Activated CD4-positive, alpha-beta memory T cell treated with anti-CD3 and anti-CD28 coated beads, Interleukin-2, amount 10 ng/mL, durations not matched to agents 7 days and 5 days (primary cell): ENCODE data around the gene C1QB. TPM values are rescaled to one million over a fixed set of nuclear protein-coding genes. Genes with fewer than 3 reads are reported as not detected.

Source experiments
- CTCF ChIA-PET: fragments of 350-600 bp; sonication (Branson Sonifier 250); formaldehyde crosslinking; loops from one replicate; lab custom pipeline; 2021; ENCODE audit warnings: antibody characterized with exemption, inconsistent platforms; lab: Charles Lee
- POLR2A ChIA-PET: fragments of 350-600 bp; sonication (Branson Sonifier 250); formaldehyde crosslinking; loops from one replicate; lab custom pipeline; 2021; ENCODE audit warnings: antibody characterized with exemption; lab: Charles Lee
- DNase-seq: peaks from one replicate; pipeline ENCODE4 v3.0.0-alpha.2; 2020
- H3K27ac Mint-ChIP-seq: one replicate; pipeline ENCODE4 v1.8.0; 2021; ENCODE audit warnings: mild to moderate bottlenecking, mixed read lengths
- H3K27me3 Mint-ChIP-seq: one replicate; pipeline ENCODE4 v1.8.0; 2021; ENCODE audit warnings: mixed read lengths
- H3K36me3 Mint-ChIP-seq: one replicate; pipeline ENCODE4 v1.8.0; 2021; ENCODE audit warnings: low read depth, mixed read lengths
- H3K4me1 Mint-ChIP-seq: one replicate; pipeline ENCODE4 v1.8.0; 2021; ENCODE audit warnings: mixed read lengths
- H3K4me3 Mint-ChIP-seq: one replicate; pipeline ENCODE4 v1.8.0; 2021; ENCODE audit warnings: mild to moderate bottlenecking, mixed read lengths
- H3K9me3 Mint-ChIP-seq: one replicate; pipeline ENCODE4 v1.8.0; 2021; ENCODE audit warnings: mixed read lengths
- total RNA-seq, 2 experiments: library from RNA; stranded (reverse); gene quantifications; one replicate each; pipeline ENCODE4 v1.2.3, GENCODE V29; 2021

Gene C1QB
- total RNA-seq, 2 experiments from 2014 or later, result not detected

DNA sequence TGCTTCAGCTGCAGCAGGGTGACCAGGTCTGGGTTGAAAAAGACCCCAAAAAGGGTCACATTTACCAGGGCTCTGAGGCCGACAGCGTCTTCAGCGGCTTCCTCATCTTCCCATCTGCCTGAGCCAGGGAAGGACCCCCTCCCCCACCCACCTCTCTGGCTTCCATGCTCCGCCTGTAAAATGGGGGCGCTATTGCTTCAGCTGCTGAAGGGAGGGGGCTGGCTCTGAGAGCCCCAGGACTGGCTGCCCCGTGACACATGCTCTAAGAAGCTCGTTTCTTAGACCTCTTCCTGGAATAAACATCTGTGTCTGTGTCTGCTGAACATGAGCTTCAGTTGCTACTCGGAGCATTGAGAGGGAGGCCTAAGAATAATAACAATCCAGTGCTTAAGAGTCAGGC is 13.8 kb upstream of the C1QB start:
- no peaks in the 10 kb centered on the region for H3K36me3 Mint-ChIP-seq
- H3K27ac Mint-ChIP-seq, result no peak overlapping the region
- H3K4me1 Mint-ChIP-seq, result no peaks in the 10 kb centered on the region
- CTCF ChIA-PET, result interaction anchor here (1.1 kb wide), 1 partner anchor 219 kb away, joined by 3 read pairs; no protein-coding TSS in a partner anchor
- DNase-seq, result no peak
- POLR2A ChIA-PET, result no interaction called here
- H3K27me3 Mint-ChIP-seq, result no peaks in the 10 kb centered on the region
- H3K9me3 Mint-ChIP-seq, result no peaks in the 10 kb centered on the region
- H3K4me3 Mint-ChIP-seq, result no peak overlapping the region

DNA sequence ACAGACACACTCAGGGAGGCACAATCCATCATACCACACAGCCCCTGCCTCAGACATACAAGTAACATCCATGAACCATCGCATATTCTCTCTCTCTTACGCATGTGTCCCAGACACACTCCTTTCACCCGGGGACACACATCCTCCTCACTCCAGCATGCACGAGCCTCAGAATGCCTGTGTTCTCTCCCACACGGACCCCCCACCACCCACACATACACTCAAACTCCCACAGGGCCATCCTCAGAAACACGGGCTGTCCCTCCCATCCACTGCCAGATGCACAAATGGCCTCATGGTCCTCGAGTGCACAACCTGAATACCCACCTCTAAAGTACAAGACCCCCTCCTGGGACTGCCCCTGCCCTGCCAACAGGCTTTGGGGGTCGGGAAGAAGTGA is 11.8 kb upstream of the C1QB start:
- Mint-ChIP-seq H3K36me3 (no peaks in the 10 kb centered on the region), H3K4me3 (no peak overlapping the region), H3K27ac (no peak overlapping the region), H3K9me3 (no peaks in the 10 kb centered on the region), H3K4me1 (no peaks in the 10 kb centered on the region), H3K27me3 (peaks cover 4% of the 10 kb centered on the region)
- ChIA-PET POLR2A (no interaction called here), CTCF (interaction anchor here (1.0 to 2.1 kb wide), 3 partner anchors 10 to 221 kb away, joined by 3 to 9 read pairs (median 5); no protein-coding TSS in a partner anchor)
- no peak for DNase-seq

DNA sequence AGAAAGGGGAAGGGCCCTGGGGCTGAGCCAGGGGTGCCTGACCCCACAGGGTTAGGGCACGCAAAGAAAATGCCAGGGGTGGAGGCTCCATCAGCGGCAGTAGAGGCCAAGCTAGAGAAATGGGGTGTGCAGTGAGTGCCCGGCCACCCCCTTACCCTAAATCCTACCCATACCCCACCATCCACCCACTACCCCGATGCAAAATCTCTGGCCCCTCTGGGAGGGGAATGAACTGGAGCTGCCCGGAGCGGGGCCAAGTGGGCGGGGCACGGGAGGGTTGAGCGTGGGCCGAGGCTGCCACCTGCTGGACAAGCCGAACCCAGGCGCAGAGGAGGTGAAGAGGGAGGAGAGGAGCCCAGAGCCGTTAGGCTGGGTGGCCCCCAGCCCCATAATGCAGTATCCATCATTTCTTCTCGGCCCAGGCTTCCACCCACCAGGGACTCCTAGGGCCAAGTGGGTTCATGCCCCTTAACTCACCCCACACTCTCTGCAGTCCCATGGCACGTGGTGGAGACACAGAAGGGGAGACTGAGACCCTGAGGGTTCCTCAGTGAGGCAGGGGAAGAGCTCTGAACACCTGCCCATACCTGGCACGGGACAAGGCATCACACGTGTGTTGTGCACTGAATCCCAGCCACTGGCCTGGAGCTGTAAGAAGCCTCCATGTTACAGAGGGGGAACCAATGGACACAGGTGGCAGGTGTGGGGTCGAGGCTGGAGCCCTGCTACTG is 11.0 kb upstream of the C1QB start:
- Mint-ChIP-seq H3K36me3 (no peaks in the 10 kb centered on the region), H3K27me3 (peaks cover 4% of the 10 kb centered on the region), H3K4me3 (no peak overlapping the region), H3K9me3 (no peaks in the 10 kb centered on the region), H3K27ac (no peak overlapping the region), H3K4me1 (no peaks in the 10 kb centered on the region)
- ChIA-PET POLR2A (no interaction called here), CTCF (interaction anchor here (1.0 to 2.1 kb wide), 4 partner anchors 10 to 222 kb away, joined by 3 to 9 read pairs (median 4); no protein-coding TSS in a partner anchor)
- peak; percentile 71 for DNase-seq

- no peaks in the 10 kb centered on the region for H3K9me3 Mint-ChIP-seq
- no peak for DNase-seq
- peaks cover 4% of the 10 kb centered on the region for H3K27me3 Mint-ChIP-seq
- CTCF ChIA-PET, result no interaction called here
- no peak within 1 kb of the TSS for H3K27ac Mint-ChIP-seq
- H3K36me3 Mint-ChIP-seq, result no peaks in the 10 kb centered on the region
- no peaks in the 10 kb centered on the region for H3K4me1 Mint-ChIP-seq
- no peak within 1 kb of the TSS for H3K4me3 Mint-ChIP-seq
- POLR2A ChIA-PET, result no interaction called here
Measured at GRCh38 chr1:22643381-22643780, 9.7 kb upstream of the C1QB start, which contains the start of gene C1QC. TSS of gene C1QC (plus strand) at chr1:22643633. CDS start at chr1:22644024, 391 bp downstream.

DNA sequence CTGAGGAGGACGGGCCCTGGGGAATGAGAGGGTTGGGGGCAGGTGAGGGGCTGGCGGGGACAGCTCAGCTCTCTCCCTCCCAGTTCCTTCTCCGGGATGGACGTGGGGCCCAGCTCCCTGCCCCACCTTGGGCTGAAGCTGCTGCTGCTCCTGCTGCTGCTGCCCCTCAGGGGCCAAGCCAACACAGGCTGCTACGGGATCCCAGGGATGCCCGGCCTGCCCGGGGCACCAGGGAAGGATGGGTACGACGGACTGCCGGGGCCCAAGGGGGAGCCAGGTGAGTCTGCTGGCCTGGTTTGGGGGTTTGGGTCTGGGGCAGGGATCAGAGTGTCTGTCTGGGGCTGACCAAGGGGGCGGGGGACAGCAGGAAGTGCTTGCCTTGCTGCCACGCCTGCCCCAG is 9.1 kb upstream of the C1QB start:
- Mint-ChIP-seq H3K27ac (no peak overlapping the region), H3K27me3 (peaks cover 4% of the 10 kb centered on the region), H3K4me3 (no peak overlapping the region), H3K4me1 (no peaks in the 10 kb centered on the region), H3K9me3 (no peaks in the 10 kb centered on the region), H3K36me3 (no peaks in the 10 kb centered on the region)
- POLR2A ChIA-PET, result no interaction called here
- no peak for DNase-seq
- CTCF ChIA-PET, result no interaction called here

GRCh38 chr1:22645931-22646330 is 7.1 kb upstream of the C1QB start:
- peaks cover 4% of the 10 kb centered on the region for H3K27me3 Mint-ChIP-seq
- ChIA-PET CTCF (no interaction called here), POLR2A (no interaction called here)

GRCh38 chr1:22646384-22646783 is 6.7 kb upstream of the C1QB start:
- Mint-ChIP-seq H3K36me3 (no peaks in the 10 kb centered on the region), H3K9me3 (no peaks in the 10 kb centered on the region), H3K4me3 (no peak overlapping the region), H3K27me3 (peaks cover 4% of the 10 kb centered on the region), H3K4me1 (no peaks in the 10 kb centered on the region), H3K27ac (no peak overlapping the region)
- POLR2A ChIA-PET, result no interaction called here
- no peak for DNase-seq
- CTCF ChIA-PET, result no interaction called here

More at GRCh38 chr1:22645931-22646330, 7.1 kb upstream of the C1QB start:
- no peaks in the 10 kb centered on the region for H3K9me3 Mint-ChIP-seq
- no peaks in the 10 kb centered on the region for H3K36me3 Mint-ChIP-seq
- H3K27ac Mint-ChIP-seq, result no peak overlapping the region
- no peak for DNase-seq
- H3K4me1 Mint-ChIP-seq, result no peaks in the 10 kb centered on the region
- H3K4me3 Mint-ChIP-seq, result no peak overlapping the region

DNA sequence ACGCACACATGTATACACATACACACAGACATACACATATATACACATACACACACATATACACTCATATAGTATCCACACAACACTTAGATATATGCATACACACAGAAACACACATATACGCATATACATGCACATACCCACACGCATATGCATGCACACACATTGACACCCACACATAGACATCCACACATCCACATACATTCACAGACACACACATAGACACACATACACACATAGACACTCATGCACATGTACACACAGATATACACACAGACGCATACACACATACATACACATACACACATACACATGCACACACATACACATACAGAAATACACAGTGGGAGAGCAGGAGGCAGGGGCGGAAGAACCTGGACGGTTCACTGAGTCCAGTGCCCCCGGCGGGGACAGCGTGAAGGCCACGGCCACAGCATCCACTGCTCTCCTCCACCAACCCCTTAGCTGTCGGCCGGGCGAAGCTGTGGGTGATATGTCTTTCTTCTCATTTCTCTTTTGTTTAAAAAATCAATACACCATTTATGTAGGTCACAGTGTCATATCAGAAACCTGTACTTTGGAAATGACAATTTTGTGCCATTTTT is 2.8 kb upstream of the C1QB start:
- CTCF ChIA-PET, result no interaction called here

DNA sequence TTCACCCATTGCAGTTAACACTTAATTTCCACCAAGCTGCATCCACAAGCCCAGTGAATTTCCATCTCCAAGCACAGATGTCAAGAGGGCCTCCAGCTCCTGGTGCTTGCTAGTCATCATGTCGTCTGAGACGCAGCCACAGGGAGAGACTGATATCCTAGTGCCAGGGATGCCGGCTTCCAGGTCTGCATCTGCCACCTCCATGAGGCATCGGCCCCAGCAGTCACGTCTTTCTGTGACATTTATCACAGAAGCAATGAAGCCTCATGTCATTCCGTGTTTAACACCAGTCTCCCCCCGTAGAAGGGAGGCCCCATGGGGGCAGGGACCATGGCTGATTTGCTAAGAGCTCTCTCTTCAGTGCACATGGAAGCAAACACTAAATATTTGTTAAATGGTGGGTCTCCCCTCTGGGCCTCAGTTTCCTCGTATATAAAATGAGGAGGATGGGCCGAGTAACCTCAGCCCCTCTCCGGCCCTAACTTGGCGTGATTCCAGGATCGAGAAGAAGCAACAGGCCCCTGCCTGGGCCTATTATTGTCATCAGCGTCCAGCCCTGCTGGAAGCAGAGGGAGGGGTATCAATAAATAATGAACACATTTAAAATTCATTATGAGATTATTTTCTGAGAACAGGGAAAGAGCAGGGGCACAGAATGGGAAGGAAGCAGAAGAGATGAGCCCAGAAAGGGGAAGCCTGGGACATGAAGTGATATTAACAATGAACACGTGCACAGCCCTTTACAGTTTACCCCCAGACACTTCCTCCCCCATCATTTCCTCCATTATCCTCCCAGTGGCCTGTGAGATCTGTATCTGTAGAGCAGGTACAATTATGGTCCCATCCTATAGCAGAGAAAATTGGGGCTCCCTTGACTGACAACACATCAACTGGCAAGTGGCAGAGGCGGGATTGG is 837 bp upstream of the C1QB start:
- CTCF ChIA-PET, result interaction anchor here (0.8 kb wide), 1 partner anchor 10 kb away, joined by 3 read pairs; no protein-coding TSS in a partner anchor

More for the DNA sequence above, 2.8 kb upstream of the C1QB start:
- POLR2A ChIA-PET, result no interaction called here
- Mint-ChIP-seq H3K27me3 (peaks cover 6% of the 10 kb centered on the region), H3K36me3 (no peaks in the 10 kb centered on the region), H3K4me3 (no peak overlapping the region), H3K4me1 (no peaks in the 10 kb centered on the region), H3K9me3 (no peaks in the 10 kb centered on the region), H3K27ac (no peak overlapping the region)
- no peak for DNase-seq

DNA sequence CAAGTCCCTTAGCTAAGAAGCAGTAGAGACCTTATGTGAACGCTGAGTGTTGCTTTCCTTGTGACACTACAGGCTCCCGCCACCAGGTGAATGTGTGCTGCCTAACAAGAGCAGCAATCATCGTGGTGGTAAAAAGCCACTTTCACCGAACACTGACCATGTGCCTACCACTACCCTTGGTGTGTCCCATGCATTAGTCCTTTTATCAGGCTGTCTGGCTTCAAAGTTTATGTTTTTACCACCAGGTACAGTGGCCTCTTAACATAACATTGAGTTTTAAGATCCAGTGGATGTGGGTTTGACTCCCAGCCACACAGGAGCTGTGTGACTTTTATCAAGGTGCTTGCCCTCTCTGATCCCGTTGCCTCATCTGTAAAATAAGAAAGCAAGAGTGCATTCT is 1.7 kb downstream of the C1QB start:
- Mint-ChIP-seq H3K27ac (no peak overlapping the region), H3K36me3 (no peaks in the 10 kb centered on the region), H3K9me3 (no peaks in the 10 kb centered on the region), H3K4me1 (no peaks in the 10 kb centered on the region), H3K27me3 (peaks cover 9% of the 10 kb centered on the region), H3K4me3 (no peak overlapping the region)
- DNase-seq, result no peak
- POLR2A ChIA-PET, result no interaction called here
- CTCF ChIA-PET, result no interaction called here

More for the DNA sequence above, 837 bp upstream of the C1QB start:
- no peak overlapping the region for H3K27ac Mint-ChIP-seq
- no peaks in the 10 kb centered on the region for H3K4me1 Mint-ChIP-seq
- H3K36me3 Mint-ChIP-seq, result no peaks in the 10 kb centered on the region
- POLR2A ChIA-PET, result no interaction called here
- H3K27me3 Mint-ChIP-seq, result peaks cover 9% of the 10 kb centered on the region
- no peak overlapping the region for H3K4me3 Mint-ChIP-seq
- H3K9me3 Mint-ChIP-seq, result no peaks in the 10 kb centered on the region
- no peak for DNase-seq

DNA sequence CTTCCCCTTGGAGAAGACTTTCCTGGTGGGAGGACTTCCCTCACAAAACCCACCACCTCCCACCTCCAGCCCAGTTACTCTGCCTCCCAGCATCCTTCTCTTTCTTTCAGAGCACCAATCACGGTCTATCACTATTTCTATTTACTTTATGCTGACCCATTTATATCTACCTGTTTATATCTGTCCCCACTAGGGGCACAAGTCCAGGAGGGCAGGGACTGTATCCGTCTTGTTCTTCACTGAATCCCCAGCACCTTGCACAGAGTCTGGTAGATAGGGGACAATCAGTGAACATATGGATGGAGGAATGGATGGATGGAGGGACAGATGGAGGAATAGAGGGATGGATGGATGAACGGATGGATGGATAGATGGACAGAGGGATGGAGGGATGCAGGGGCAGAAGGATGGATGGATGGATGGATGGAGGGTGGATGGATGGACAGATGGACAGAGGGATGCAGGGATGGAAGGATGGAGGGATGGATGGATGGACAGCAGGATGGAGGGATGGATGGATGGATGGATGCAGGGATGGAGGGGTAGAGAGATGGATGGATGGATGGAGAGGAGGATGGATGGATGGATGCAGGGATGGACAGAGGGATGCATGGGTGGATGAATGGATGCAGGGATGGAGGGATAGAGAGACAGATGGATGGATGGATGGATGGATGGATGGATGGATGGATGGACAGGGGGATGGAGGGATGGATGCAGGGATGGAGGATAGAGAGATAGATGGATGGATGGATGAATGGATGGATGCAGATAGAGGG is 5.5 kb downstream of the C1QB start:
- Mint-ChIP-seq H3K4me1 (no peaks in the 10 kb centered on the region), H3K27me3 (peaks cover 6% of the 10 kb centered on the region), H3K4me3 (no peak overlapping the region), H3K27ac (no peak overlapping the region), H3K9me3 (no peaks in the 10 kb centered on the region), H3K36me3 (no peaks in the 10 kb centered on the region)
- ChIA-PET CTCF (no interaction called here), POLR2A (no interaction called here)
- DNase-seq, result no peak

GRCh38 chr1:22660716-22661241 is 7.7 kb downstream of the C1QB start:
- Mint-ChIP-seq H3K36me3 (no peaks in the 10 kb centered on the region), H3K4me1 (no peaks in the 10 kb centered on the region), H3K27ac (no peak overlapping the region), H3K27me3 (peaks cover 9% of the 10 kb centered on the region), H3K9me3 (no peaks in the 10 kb centered on the region), H3K4me3 (no peak overlapping the region)
- ChIA-PET CTCF (no interaction called here), POLR2A (no interaction called here)
- no peak for DNase-seq
